ENCODE results near the gene DUS4L.

Gene DUS4L

GRCh38 chr7:107610323-107610722 lies 46.6 kb downstream of the DUS4L start:
- TF ChIP-seq, protein P1, sequence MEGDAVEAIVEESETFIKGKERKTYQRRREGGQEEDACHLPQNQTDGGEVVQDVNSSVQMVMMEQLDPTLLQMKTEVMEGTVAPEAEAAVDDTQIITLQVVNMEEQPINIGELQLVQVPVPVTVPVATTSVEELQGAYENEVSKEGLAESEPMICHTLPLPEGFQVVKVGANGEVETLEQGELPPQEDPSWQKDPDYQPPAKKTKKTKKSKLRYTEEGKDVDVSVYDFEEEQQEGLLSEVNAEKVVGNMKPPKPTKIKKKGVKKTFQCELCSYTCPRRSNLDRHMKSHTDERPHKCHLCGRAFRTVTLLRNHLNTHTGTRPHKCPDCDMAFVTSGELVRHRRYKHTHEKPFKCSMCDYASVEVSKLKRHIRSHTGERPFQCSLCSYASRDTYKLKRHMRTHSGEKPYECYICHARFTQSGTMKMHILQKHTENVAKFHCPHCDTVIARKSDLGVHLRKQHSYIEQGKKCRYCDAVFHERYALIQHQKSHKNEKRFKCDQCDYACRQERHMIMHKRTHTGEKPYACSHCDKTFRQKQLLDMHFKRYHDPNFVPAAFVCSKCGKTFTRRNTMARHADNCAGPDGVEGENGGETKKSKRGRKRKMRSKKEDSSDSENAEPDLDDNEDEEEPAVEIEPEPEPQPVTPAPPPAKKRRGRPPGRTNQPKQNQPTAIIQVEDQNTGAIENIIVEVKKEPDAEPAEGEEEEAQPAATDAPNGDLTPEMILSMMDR (IDR thresholded peaks at IDR 0.05; ENCODE audit: low read depth, low read length, missing control alignments), result no peak
- H3K4me3 ChIP-seq (ENCODE audit: low read depth, low read length), result no peak overlapping the region
- no peak for DNase-seq (ENCODE audit: low read depth)
- in situ Hi-C loops (cut with HindIII; ENCODE audit: low sequenced_read_pairs), result no loop called here

DNA sequence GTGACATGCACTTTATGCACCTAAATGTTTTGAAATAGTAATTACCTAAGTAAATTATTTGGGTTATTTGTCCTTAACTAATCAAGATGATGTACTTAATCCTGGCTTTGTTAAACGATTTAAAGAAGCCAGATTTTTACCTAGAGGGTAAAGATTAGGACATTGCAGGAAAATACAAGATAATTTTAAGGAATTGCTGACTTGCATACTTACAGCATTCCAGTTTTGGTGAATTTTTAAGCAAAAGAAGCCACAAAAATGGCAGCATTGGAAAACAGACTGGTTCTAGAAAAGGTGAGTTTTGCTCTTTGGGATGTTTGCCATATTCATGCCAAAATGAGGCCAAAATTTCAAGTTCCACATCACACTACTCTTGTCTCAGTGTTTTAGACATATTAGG lies 49.7 kb downstream of the DUS4L start:
- no peak overlapping the region for H3K4me3 ChIP-seq (ENCODE audit: low read depth, low read length)
- TF ChIP-seq, protein P1 (IDR thresholded peaks at IDR 0.05; ENCODE audit: low read depth, low read length, missing control alignments), result no peak
- in situ Hi-C loops (cut with HindIII; ENCODE audit: low sequenced_read_pairs), result no loop called here
- DNase-seq (ENCODE audit: low read depth), result no peak

GRCh38 chr7:107613948-107614347 lies 50.2 kb downstream of the DUS4L start:
- no peak for DNase-seq (ENCODE audit: low read depth)
- H3K4me3 ChIP-seq (ENCODE audit: low read depth, low read length), result no peak overlapping the region
- in situ Hi-C loops (cut with HindIII; ENCODE audit: low sequenced_read_pairs), result no loop called here
- TF ChIP-seq, protein P1 (IDR thresholded peaks at IDR 0.05; ENCODE audit: low read depth, low read length, missing control alignments), result no peak

DNA sequence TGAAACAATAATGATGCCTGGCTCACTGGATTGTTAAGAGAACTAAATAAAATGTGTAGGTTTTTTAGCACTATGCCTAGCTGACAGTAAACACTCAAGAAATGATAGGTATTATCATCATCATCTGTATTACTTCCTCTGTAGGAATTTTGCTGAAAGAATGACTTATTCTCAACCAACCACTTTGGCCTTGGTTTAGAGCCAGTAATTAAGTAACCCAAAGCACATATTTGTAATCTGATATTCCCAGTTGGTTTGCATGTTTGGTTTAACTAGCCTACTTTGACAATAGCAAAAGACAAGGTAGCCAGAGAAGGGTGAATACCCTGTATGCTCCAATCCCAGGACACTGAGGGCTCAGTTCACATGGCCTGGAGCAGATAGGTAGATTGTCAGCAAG lies 50.7 kb downstream of the DUS4L start:
- TF ChIP-seq, protein P1 (IDR thresholded peaks at IDR 0.05; ENCODE audit: low read depth, low read length, missing control alignments), result no peak
- H3K4me3 ChIP-seq (ENCODE audit: low read depth, low read length), result no peak overlapping the region
- in situ Hi-C loops (cut with HindIII; ENCODE audit: low sequenced_read_pairs), result no loop called here
- peak; percentile 60 for DNase-seq (ENCODE audit: low read depth)

DNA sequence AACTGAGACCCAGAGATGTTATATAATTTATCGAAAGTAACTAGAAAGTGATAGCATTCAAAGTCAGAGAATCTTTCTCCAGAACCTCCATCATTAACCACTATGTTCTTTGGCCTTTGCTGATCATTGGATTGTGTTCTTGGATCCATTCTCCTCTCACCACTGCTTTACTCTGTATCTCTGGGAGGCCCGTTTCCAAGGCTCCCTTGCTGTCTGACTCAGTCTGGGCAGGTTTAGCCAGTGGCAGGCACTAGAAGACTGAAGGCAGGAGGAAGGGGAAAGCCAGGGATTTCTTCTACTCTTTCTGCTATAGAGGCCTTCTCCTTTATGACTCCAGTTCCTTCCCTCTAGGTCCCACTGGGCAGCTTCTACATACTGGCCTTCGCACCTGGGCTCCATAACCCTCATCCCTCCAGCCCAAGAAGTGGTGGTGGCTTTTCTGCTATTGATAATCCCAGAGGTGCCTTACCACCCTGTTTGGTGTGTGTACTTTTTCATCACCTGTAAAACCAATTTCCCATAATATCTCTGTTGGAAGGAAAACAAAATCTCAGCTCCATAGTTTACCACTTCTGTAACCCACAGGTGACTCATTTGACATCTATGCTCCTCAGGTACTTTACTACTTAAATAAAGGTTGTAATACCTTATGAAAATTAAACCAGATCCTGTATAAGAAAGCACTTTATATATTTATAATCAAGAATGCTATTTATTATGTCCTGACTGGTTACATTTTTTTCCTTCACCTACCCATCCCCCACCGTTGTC lies 52.3 kb downstream of the DUS4L start:
- in situ Hi-C loops (cut with HindIII; ENCODE audit: low sequenced_read_pairs), result no loop called here
- no peak overlapping the region for H3K4me3 ChIP-seq (ENCODE audit: low read depth, low read length)
- TF ChIP-seq, protein P1 (IDR thresholded peaks at IDR 0.05; ENCODE audit: low read depth, low read length, missing control alignments), result no peak
- DNase-seq (ENCODE audit: low read depth), result no peak

DNA sequence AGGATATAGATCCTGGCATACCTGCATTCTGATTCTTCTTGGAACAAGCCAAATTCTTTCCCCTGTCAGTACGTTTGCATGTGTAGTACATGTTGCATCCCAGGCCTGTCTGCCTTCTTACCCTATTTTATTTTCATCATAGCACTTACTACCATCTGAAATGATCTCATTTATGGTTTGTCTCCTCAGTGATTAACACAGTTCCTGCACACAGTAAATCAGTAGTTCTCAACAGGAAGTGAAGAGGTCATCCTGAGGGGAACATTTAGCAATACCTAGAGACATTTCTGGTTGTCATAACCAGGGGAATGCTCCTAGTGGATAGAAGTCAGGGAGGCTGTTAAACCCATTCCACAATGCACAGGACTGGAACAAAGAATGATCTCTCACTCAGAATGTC lies 58.7 kb downstream of the DUS4L start:
- no peak for DNase-seq (ENCODE audit: low read depth)
- in situ Hi-C loops (cut with HindIII; ENCODE audit: low sequenced_read_pairs), result no loop called here
- TF ChIP-seq, protein P1 (IDR thresholded peaks at IDR 0.05; ENCODE audit: low read depth, low read length, missing control alignments), result no peak
- no peak overlapping the region for H3K4me3 ChIP-seq (ENCODE audit: low read depth, low read length)

Measured in astrocyte of the cerebellum (primary cell).